HG03520 (cell line): ENCODE data around the gene MT1F.
"Not testable (repeated sequence)": the region's sequence is repeated elsewhere in the genome, so short reads cannot be mapped to it uniquely, and the experiment has no call there.

Experiments used
- ATAC-seq: cut with Tn5 transposase; IDR thresholded peaks from one replicate; pipeline ENCODE4 v1.9.1; 2021; ENCODE audit warnings: mild to moderate bottlenecking, moderate library complexity; ENCODE audit not compliant: unreplicated experiment

The MT1F gene

GRCh38 chr16:56657555-56658326, at the start of gene MT1F:
TSS of gene MT1F (plus strand) at chr16:56657959. CDS start at chr16:56658059, 100 bp downstream.
- no peak for ATAC-seq

GRCh38 chr16:56608043-56608875, 49.5 kb upstream of the MT1F start, which contains the start of gene MT2A:
TSS of gene MT2A (plus strand) at chr16:56608584. CDS start at chr16:56608656, 72 bp downstream.
- peak; percentile 87 for ATAC-seq

GRCh38 chr16:56608876-56609462, 48.8 kb upstream of the MT1F start:
- ATAC-seq, result no peak

- ATAC-seq, result peak; percentile 43
Measured at GRCh38 chr16:56609463-56609921, 48.3 kb upstream of the MT1F start.

GRCh38 chr16:56610017-56610608, 47.6 kb upstream of the MT1F start:
- no peak for ATAC-seq

- ATAC-seq, result no peak
Measured at GRCh38 chr16:56610609-56611111, 47.1 kb upstream of the MT1F start.

GRCh38 chr16:56611281-56611833, 46.4 kb upstream of the MT1F start:
- ATAC-seq, result no peak

GRCh38 chr16:56613706-56614105, 44.1 kb upstream of the MT1F start:
- no peak for ATAC-seq

GRCh38 chr16:56614549-56614991, 43.2 kb upstream of the MT1F start:
- ATAC-seq, result no peak

GRCh38 chr16:56615353-56615752, 42.4 kb upstream of the MT1F start:
- no peak for ATAC-seq

GRCh38 chr16:56616608-56617211, 41.0 kb upstream of the MT1F start:
- no peak for ATAC-seq

GRCh38 chr16:56617212-56618085, 40.3 kb upstream of the MT1F start:
- ATAC-seq, result no peak

GRCh38 chr16:56618138-56618537, 39.6 kb upstream of the MT1F start:
- no peak for ATAC-seq

GRCh38 chr16:56620339-56620897, 37.3 kb upstream of the MT1F start:
- ATAC-seq, result no peak

GRCh38 chr16:56621665-56622445, 35.9 kb upstream of the MT1F start:
- not testable (repeated sequence) for ATAC-seq

- not testable (repeated sequence) for ATAC-seq
Measured at GRCh38 chr16:56623184-56623583, 34.6 kb upstream of the MT1F start.

GRCh38 chr16:56623637-56624036, 34.1 kb upstream of the MT1F start:
- no peak for ATAC-seq
